ENCODE data around the gene ARHGAP28. TPM values are rescaled to one million over a fixed set of nuclear protein-coding genes. Genes with fewer than 3 reads are reported as not detected.

The ARHGAP28 gene
- total RNA-seq, 3 donors from 2014 or later, result not detected

- peaks cover 8% of the 10 kb centered on the region for H3K9me3 Mint-ChIP-seq
- no peak overlapping the region for H3K4me3 Mint-ChIP-seq
- DNase-seq (no peak), ATAC-seq (no peak)
- no peaks in the 10 kb centered on the region for H3K27me3 Mint-ChIP-seq (ENCODE audit: low read depth)
- no peaks in the 10 kb centered on the region for H3K36me3 Mint-ChIP-seq (ENCODE audit: insufficient read depth)
- no peaks in the 10 kb centered on the region for H3K4me1 Mint-ChIP-seq (ENCODE audit: low read depth)
Observed at GRCh38 chr18:6960656-6961055, 231.1 kb downstream of the ARHGAP28 start.

GRCh38 chr18:6961331-6961730 lies 231.8 kb downstream of the ARHGAP28 start:
- Mint-ChIP-seq H3K27me3 (ENCODE audit: low read depth) (no peaks in the 10 kb centered on the region), H3K9me3 (peaks cover 8% of the 10 kb centered on the region), H3K36me3 (ENCODE audit: insufficient read depth) (no peaks in the 10 kb centered on the region), H3K4me3 (no peak overlapping the region), H3K4me1 (ENCODE audit: low read depth) (no peaks in the 10 kb centered on the region)
- no peak for ATAC-seq
- no peak for DNase-seq

DNA sequence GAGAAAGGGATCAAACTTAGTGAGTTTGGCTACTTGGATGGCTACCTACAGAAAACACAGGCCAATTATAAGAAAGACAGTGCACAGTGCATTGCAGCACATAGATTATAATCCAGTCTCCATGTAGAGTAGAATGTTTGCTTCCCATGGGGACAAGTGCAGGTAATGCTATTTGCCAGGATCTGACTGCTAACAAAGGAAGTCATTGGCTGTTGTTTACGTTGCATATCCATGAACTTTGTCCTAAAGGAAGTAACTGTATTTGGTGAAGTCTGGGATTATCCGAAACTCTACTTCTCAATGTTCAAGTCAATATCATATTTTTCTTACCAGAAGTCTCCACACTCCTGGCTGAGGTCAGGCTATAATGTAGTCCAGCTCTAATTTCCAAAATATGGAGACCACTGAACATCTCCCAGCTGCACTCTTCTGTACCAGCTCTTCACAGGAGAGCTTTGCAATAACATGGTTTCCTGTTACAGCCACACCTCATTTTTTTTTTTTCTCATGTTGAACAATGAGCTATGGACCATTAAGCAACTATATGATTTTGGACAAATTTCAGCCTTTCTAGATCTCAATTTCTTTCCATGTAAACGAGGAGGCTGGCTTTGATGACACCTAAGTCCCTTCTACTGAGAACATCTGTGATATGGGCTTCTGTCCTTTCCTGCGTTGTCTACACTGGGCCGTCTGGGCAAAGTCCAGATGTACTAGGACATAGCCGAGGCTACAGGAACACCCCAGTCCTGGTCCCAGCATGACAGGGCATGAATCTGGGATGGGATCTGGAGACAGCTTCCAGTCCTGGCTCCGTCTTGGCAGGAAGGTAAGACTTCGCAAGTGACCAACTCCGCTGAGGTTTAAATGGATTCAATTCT lies 233.3 kb downstream of the ARHGAP28 start:
- no peak for DNase-seq
- no peak overlapping the region for H3K4me3 Mint-ChIP-seq
- no peaks in the 10 kb centered on the region for H3K36me3 Mint-ChIP-seq (ENCODE audit: insufficient read depth)
- peaks cover 8% of the 10 kb centered on the region for H3K9me3 Mint-ChIP-seq
- no peak for ATAC-seq
- no peaks in the 10 kb centered on the region for H3K27me3 Mint-ChIP-seq (ENCODE audit: low read depth)
- no peaks in the 10 kb centered on the region for H3K4me1 Mint-ChIP-seq (ENCODE audit: low read depth)

DNA sequence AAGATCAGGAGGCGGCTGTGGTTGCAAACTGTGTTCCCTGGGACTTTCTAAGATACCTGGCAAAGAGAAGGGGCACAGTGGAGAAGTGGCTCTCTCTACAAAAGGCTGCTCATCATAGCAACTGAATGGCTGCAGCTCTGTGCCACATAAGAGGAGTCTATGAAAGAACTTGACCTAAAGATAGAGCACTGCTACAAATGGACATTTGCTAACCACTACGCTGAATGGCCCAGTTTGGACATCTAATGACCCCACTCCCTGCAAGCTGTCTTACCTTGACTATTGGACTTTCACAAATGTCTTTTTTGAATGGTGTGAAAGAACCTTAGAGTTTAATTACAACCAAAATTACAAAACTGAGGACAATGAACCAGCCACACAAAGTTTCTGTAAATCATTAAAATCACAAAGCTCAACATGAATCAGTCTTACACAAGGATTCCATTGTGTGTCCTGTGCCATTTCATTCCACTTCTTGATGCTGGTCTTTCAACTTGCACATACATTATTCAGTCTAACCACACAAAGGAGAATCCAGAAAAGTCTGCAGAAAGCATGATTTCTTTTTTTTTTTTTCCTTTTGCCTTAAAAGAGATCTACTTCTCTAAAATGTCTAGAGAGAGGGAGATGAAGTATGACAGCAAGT lies 234.1 kb downstream of the ARHGAP28 start:
- H3K4me1 Mint-ChIP-seq (ENCODE audit: low read depth), result no peaks in the 10 kb centered on the region
- H3K9me3 Mint-ChIP-seq, result peaks cover 8% of the 10 kb centered on the region
- DNase-seq (no peak), ATAC-seq (no peak)
- no peaks in the 10 kb centered on the region for H3K36me3 Mint-ChIP-seq (ENCODE audit: insufficient read depth)
- no peaks in the 10 kb centered on the region for H3K27me3 Mint-ChIP-seq (ENCODE audit: low read depth)
- no peak overlapping the region for H3K4me3 Mint-ChIP-seq
